Measurements from ENCODE around the gene TAF4.
A peak's percentile ranks its signal among the peaks of the same experiment; 100 is the strongest.

The TAF4 gene

DNA sequence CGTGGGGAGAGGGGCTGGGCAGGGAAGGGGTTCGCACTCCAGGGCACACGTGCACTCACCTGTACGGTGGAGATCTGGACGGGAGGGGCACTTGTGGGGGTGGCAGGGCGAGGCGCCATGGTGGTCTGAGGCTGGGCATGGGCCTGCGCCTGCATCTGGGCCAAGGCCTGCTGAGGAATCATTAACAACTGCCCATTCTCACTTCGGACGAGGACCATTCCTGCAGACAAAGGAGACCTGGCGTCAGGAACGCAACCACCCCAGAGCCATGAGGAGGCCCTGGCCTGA, 51.2 kb downstream of the TAF4 start:
- H3K4me3 ChIP-seq (ENCODE audit: low read length) = no peak overlapping the region
- TF ChIP-seq, protein P1, sequence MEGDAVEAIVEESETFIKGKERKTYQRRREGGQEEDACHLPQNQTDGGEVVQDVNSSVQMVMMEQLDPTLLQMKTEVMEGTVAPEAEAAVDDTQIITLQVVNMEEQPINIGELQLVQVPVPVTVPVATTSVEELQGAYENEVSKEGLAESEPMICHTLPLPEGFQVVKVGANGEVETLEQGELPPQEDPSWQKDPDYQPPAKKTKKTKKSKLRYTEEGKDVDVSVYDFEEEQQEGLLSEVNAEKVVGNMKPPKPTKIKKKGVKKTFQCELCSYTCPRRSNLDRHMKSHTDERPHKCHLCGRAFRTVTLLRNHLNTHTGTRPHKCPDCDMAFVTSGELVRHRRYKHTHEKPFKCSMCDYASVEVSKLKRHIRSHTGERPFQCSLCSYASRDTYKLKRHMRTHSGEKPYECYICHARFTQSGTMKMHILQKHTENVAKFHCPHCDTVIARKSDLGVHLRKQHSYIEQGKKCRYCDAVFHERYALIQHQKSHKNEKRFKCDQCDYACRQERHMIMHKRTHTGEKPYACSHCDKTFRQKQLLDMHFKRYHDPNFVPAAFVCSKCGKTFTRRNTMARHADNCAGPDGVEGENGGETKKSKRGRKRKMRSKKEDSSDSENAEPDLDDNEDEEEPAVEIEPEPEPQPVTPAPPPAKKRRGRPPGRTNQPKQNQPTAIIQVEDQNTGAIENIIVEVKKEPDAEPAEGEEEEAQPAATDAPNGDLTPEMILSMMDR (IDR thresholded peaks at IDR 0.05; ENCODE audit: insufficient read depth, low read depth, low read length, missing control alignments) = no peak
- DNase-seq (ENCODE audit: low read depth) = no peak

DNA sequence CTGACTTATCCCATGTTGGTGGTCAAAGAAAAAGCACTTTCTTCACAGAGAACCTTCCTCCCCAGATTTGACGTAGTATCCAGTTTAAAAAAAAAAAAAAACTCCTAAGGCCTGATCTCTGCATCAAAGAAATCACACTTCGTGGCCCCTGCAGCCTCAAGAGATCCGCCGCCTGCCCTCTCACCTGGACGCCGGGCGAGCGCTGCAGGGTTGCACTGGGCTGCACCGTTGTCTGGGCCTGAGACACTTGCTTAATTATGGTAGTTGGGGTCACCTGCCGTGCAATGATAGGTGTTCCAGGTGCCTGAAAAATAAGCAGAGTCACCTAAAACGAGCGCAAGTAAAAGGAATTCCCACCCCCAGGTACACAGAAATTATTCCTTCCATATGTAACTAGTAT, 53.0 kb downstream of the TAF4 start:
- TF ChIP-seq, protein P1 (IDR thresholded peaks at IDR 0.05; ENCODE audit: insufficient read depth, low read depth, low read length, missing control alignments) = no peak
- H3K4me3 ChIP-seq (ENCODE audit: low read length) = no peak overlapping the region
- no peak for DNase-seq (ENCODE audit: low read depth)

DNA sequence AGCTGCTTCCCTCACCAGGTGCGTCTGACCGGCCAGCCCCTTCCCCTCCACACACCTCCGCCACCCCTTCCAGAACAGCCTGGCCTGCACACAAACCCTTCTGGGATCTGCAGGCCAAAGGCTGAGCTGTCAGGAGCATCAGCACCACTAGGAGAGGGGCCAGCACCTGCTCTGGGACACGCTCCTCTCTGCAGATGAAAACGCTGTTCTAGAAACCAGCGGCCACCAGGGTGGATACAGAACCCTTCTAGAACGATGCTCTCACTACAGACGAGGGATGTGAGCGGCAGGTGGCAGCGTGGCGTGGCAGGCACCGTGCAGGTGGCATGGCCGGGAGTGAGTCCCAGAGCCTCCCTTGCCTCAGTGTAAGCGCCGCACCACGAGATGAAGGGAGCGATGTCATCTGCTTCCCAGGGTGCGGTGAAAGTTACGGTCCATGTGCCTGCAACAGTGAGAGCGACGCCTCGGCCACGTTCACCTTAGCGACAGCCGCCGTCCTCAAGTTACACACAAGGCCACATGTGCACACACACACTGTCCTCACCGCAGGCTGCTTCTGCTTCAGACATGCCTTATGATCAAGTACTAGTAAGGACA, 53.6 kb downstream of the TAF4 start:
- no peak for DNase-seq (ENCODE audit: low read depth)
- H3K4me3 ChIP-seq (ENCODE audit: low read length) = no peak overlapping the region
- TF ChIP-seq, protein P1 (IDR thresholded peaks at IDR 0.05; ENCODE audit: insufficient read depth, low read depth, low read length, missing control alignments) = no peak

DNA sequence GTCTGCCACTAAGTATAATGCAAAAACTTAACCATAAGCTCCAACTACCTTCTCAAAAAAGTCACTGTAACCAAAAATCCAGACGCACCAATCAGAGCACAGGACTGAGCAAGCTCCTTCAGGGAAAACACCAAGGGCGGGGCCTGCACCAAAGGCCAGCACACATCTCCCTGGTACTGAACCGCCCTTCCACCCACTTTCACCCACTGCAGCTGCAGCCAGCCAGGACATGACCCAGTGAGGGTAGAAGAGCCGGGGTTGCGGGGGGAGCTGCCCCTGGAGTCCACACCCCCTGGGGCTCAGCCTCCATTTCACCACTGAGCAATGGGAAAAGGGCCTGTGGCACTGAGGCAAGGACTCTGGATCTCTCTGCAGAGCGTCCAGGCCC, 54.3 kb downstream of the TAF4 start:
- DNase-seq (ENCODE audit: low read depth) = peak; percentile 18
- H3K4me3 ChIP-seq (ENCODE audit: low read length) = no peak overlapping the region
- TF ChIP-seq, protein P1 (IDR thresholded peaks at IDR 0.05; ENCODE audit: insufficient read depth, low read depth, low read length, missing control alignments) = no peak

DNA sequence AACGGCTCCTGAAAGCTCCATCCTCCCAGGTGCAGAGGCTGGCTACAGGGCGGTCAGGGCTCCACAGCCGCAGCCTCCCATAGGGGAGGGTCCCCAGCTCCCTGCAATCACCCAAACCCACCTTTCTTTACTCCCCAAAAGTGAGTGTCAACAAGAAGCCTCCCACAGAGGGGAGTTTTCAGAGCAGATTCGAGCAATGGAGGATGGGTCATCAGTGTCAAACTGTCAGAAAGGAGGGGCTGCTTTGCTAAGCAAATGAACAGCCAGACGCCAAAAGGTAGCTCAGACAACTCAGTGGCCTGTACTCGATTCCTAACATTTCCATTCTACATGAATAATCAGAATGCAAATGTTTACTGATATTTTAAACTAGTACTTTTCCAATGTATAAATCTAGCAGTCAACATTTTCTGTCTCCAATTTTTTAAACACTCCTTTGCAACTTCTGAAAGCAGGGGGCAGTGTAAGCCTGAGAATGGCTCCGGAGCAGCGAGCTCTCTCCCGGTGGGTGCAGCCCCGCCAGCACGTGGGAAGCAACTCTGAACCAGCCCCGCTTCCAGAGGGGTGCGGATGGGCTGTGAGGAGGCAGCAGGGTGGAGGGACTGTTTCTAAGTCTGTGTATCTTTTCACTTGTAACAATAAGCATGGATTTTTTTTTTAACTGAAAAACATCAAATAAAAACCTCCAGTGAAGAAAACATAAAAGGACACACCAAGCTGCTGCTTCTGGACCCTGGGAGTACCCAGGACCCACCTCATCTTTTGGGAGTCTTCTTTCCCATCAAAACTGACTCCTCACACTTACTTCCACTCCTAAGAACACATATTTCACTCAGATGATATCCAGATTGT, 54.9 kb downstream of the TAF4 start:
- DNase-seq (ENCODE audit: low read depth) = peak; percentile 60
- TF ChIP-seq, protein P1 (IDR thresholded peaks at IDR 0.05; ENCODE audit: insufficient read depth, low read depth, low read length, missing control alignments) = peak; percentile 62
- no peak overlapping the region for H3K4me3 ChIP-seq (ENCODE audit: low read length)

DNA sequence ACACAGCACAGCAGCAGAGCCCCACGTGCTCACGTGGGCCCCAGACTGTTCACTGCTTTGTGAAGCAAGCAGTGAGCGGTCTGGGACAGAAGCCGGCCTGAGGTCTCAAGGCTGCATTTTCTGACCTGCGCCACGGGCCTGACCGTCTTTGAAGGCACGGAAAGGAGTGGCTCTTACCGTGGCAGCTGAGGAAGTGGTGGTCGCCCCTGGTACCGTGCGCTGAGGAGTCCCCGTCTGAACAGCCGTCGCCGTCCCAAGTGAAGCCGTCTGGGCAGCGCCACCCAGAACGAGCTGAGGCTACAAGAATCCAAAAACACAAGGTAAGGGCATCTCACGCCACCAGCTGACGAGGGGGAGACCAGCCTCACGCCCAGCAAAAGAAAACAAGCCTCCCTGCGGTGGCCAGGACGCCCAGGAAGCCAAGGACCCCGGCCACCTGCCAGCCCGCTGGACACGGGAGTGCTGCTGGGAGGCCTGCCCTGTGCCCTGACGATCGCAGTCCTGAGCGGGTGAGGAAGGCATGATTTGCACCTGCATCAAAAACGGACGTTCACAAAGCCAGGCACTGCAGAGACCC, 55.7 kb downstream of the TAF4 start:
- no peak for DNase-seq (ENCODE audit: low read depth)
- H3K4me3 ChIP-seq (ENCODE audit: low read length) = no peak overlapping the region
- TF ChIP-seq, protein P1 (IDR thresholded peaks at IDR 0.05; ENCODE audit: insufficient read depth, low read depth, low read length, missing control alignments) = no peak

Measured in epithelial cell of esophagus (primary cell).